ENCODE results near the gene WNT9A. TPM values are rescaled to one million over a fixed set of nuclear protein-coding genes. Genes with fewer than 3 reads are reported as not detected.

WNT9A gene
- polyA plus RNA-seq, 1 of the 3 experiments (the other 2 are of a cell fraction), result 0.31 TPM

DNA sequence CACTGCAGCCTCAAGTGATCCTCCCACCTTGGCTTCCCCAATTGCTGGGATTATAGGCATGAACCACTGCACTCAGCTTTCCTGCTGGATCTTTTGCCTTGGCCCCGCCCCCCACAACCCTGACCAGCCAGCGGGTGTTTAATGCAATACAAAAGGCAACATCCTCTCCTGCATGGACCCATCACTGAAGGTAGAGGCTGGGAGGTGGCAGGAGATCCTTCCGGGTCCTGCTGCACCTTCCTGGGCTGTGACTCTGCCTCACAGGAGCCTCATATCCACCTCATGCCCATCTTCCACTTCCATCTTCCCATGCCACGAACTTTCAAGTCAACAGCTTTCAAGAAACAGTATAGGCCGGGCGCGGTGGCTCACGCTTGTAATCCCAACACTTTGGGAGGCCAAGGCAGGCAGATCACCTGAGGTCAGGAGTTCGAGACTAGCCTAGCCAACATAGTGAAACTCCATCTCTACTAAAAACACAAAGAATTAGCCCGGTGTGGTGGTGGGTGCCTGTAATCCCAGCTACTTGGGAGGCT lies 11.7 kb upstream of the WNT9A start (continued):
- TF ChIP-seq, protein P1, sequence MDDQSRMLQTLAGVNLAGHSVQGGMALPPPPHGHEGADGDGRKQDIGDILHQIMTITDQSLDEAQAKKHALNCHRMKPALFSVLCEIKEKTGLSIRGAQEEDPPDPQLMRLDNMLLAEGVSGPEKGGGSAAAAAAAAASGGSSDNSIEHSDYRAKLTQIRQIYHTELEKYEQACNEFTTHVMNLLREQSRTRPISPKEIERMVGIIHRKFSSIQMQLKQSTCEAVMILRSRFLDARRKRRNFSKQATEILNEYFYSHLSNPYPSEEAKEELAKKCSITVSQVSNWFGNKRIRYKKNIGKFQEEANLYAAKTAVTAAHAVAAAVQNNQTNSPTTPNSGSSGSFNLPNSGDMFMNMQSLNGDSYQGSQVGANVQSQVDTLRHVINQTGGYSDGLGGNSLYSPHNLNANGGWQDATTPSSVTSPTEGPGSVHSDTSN (IDR thresholded peaks at IDR 0.05), result no peak
- no peak for TF ChIP-seq GATA2 (CRISPR knock-in tag; IDR thresholded peaks at IDR 0.05)
- no peak for TF ChIP-seq POLR2AphosphoS5 (IDR thresholded peaks at IDR 0.05; ENCODE audit: low read depth, low read length)
- TF ChIP-seq FOXM1 (IDR thresholded peaks at IDR 0.05; ENCODE audit: low read depth), result no peak

DNA sequence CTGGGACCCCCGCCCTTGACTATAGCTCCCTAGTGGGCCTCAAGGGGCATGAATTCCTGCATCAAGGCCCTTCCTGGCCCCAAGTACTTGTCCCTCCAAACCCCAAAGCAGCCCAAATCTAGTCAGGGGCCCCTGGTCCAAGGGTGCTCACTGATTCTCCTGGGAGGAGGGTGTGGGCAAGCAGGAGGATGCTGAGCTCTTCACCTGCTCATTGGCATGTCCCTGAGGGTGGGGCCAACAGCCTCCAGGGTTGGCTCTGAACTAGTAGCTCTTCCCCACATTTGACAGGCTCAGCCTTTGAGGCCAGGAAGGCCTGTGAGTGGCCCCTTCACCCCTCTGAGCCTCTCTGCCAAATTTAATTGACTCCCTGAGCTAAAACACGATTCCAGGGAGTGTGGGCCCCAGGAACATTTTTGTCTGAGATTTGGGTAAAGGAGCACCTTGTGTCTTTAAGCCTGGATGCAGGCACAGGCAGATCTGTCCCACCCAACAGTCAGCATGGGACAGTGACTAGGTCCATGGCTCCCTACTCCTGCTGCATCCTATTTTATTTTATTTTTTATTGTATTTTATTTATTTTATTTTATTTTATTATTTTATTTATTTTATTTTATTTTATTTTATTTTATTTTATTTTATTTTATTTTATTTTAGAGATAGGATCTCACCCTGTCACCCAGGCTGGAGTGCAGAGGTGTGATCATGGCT lies 11.0 kb upstream of the WNT9A start:
- Histone ChIP-seq H3K27ac (ENCODE audit: low read depth in 2 of 2, low read length in 1 of 2) (no peak overlapping the region), H3K79me2 (ENCODE audit: insufficient read depth) (no peaks in the 10 kb centered on the region), H3K9me3 (no peaks in the 10 kb centered on the region), H3K4me3 (ENCODE audit: low read depth in 2 of 2, low read length in 1 of 2) (no peak overlapping the region), H2AFZ (ENCODE audit: low read depth) (no peak overlapping the region), H3F3A (replicated peaks; ENCODE audit: insufficient read depth) (no peaks in the 10 kb centered on the region), H3K4me1 (ENCODE audit: control insufficient read depth in 1 of 2, insufficient read depth in 2 of 2, low read depth in 1 of 2, low read length in 1 of 2) (no peaks in the 10 kb centered on the region), H3K9me2 (no peaks in the 10 kb centered on the region), H3K36me3 (replicated peaks in 1 of 2; ENCODE audit: control insufficient read depth in 1 of 2, insufficient read depth in 2 of 2, low read length in 1 of 2) (no peaks in the 10 kb centered on the region), H3K9ac (no peak overlapping the region), H4K20me1 (ENCODE audit: insufficient read depth) (no peaks in the 10 kb centered on the region), H3K27me3 (ENCODE audit: insufficient read depth) (no peaks in the 10 kb centered on the region), H3K4me2 (no peak overlapping the region)
- WGBS (ENCODE audit: low lambda C conversion rate), result 11% methylated on average over 2 of the region's 2 CpGs
- no peak for DNase-seq
- POLR2A ChIA-PET, result no interaction called here
- CTCF ChIA-PET, result interaction anchor here (0.9 to 1.4 kb wide), 4 partner anchors 12 to 478 kb away, joined by 3 to 6 read pairs (median 4); no protein-coding TSS in a partner anchor
- TF ChIP-seq TAF1 (IDR thresholded peaks at IDR 0.05; ENCODE audit: borderline replicate concordance, low read depth, low read length), result no peak

GRCh38 chr1:227955808-227956207 lies 8.1 kb upstream of the WNT9A start:
- H3K9me2 ChIP-seq, result no peaks in the 10 kb centered on the region
- no peak overlapping the region for H3K4me3 ChIP-seq (ENCODE audit: low read depth in 2 of 2, low read length in 1 of 2)
- H3K4me1 ChIP-seq (ENCODE audit: control insufficient read depth in 1 of 2, insufficient read depth in 2 of 2, low read depth in 1 of 2, low read length in 1 of 2), result no peaks in the 10 kb centered on the region
- no peaks in the 10 kb centered on the region for H3K27me3 ChIP-seq (ENCODE audit: insufficient read depth)
- no peaks in the 10 kb centered on the region for H3K9me3 ChIP-seq
- CTCF ChIA-PET, result interaction anchor here (1.4 kb wide), 1 partner anchor 194 kb away, joined by 3 read pairs; no protein-coding TSS in a partner anchor
- H2AFZ ChIP-seq (ENCODE audit: low read depth), result no peak overlapping the region
- no peaks in the 10 kb centered on the region for H4K20me1 ChIP-seq (ENCODE audit: insufficient read depth)
- H3K36me3 ChIP-seq (replicated peaks in 1 of 2; ENCODE audit: control insufficient read depth in 1 of 2, insufficient read depth in 2 of 2, low read length in 1 of 2), result no peaks in the 10 kb centered on the region
- H3K9ac ChIP-seq, result no peak overlapping the region
- H3K79me2 ChIP-seq (ENCODE audit: insufficient read depth), result no peaks in the 10 kb centered on the region
- no peak for DNase-seq
- H3K27ac ChIP-seq (ENCODE audit: low read depth in 2 of 2, low read length in 1 of 2), result no peak overlapping the region
- POLR2A ChIA-PET, result no interaction called here
- no peak overlapping the region for H3K4me2 ChIP-seq
- TF ChIP-seq FOSL2 (IDR thresholded peaks at IDR 0.05; ENCODE audit: borderline replicate concordance, low read depth), result no peak
- no peaks in the 10 kb centered on the region for H3F3A ChIP-seq (replicated peaks; ENCODE audit: insufficient read depth)

DNA sequence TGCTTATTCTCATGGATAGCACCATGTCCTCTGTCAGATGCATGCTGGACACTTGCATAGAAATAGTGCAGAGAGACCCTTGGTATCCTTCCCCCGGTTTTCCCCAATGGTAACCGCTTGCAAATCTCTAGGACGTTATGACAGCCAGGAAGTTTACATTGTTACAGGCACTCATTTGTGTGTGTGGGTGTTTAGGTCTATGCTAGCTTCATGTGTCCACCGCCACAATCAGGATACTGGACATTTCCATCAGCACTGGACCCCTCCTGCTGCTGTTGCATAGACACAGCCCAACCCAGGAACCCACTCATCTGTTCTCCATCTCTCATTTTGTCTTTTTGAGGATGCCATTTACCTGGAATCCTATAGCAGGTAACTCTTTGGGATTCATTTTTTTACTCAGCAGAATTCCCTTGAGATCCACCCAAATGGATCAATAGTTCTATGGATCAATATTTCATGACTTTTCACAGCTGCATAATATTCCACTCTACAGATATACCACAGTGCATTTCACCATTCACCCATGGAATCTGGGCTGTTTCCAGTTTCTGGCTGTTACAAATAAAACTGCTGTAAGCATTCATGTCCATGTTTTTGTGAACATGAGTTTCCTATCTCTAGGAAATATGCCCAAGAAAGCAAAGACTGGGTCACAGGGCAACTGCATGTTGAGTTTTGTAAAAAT lies 6.6 kb upstream of the WNT9A start:
- H3K27ac ChIP-seq (ENCODE audit: low read depth in 2 of 2, low read length in 1 of 2), result no peak overlapping the region
- no peak overlapping the region for H3K9ac ChIP-seq
- no peaks in the 10 kb centered on the region for H3K36me3 ChIP-seq (replicated peaks in 1 of 2; ENCODE audit: control insufficient read depth in 1 of 2, insufficient read depth in 2 of 2, low read length in 1 of 2)
- no peak overlapping the region for H3K4me2 ChIP-seq
- H3K4me1 ChIP-seq (ENCODE audit: control insufficient read depth in 1 of 2, insufficient read depth in 2 of 2, low read depth in 1 of 2, low read length in 1 of 2), result no peaks in the 10 kb centered on the region
- no peak overlapping the region for H3K4me3 ChIP-seq (ENCODE audit: low read depth in 2 of 2, low read length in 1 of 2)
- H3K9me2 ChIP-seq, result no peaks in the 10 kb centered on the region
- ChIA-PET POLR2A (no interaction called here), CTCF (interaction anchor here (0.7 to 2.1 kb wide), 5 partner anchors 18 to 224 kb away, joined by 3 to 11 read pairs (median 3); no protein-coding TSS in a partner anchor)
- no peak for DNase-seq
- H4K20me1 ChIP-seq (ENCODE audit: insufficient read depth), result no peaks in the 10 kb centered on the region
- 10% methylated on average over 4 of the region's 4 CpGs for WGBS (ENCODE audit: low lambda C conversion rate)
- no peaks in the 10 kb centered on the region for H3K9me3 ChIP-seq
- H2AFZ ChIP-seq (ENCODE audit: low read depth), result no peak overlapping the region
- no peaks in the 10 kb centered on the region for H3K79me2 ChIP-seq (ENCODE audit: insufficient read depth)
- H3F3A ChIP-seq (replicated peaks; ENCODE audit: insufficient read depth), result no peaks in the 10 kb centered on the region
- no peaks in the 10 kb centered on the region for H3K27me3 ChIP-seq (ENCODE audit: insufficient read depth)
- no peak for TF ChIP-seq FOSL2 (IDR thresholded peaks at IDR 0.05; ENCODE audit: borderline replicate concordance, low read depth)
- TF ChIP-seq USF1 (IDR thresholded peaks at IDR 0.05; ENCODE audit: borderline replicate concordance, low read depth), result no peak
- no peak for TF ChIP-seq IRF3 (IDR thresholded peaks at IDR 0.05; ENCODE audit: low read depth, low read length)
- no peak for TF ChIP-seq MXI1 (IDR thresholded peaks at IDR 0.05; ENCODE audit: low read depth, low read length)
- TF ChIP-seq FOXJ3 (CRISPR knock-in tag; IDR thresholded peaks at IDR 0.05), result no peak

Data from SK-N-SH (cell line).